Fibroblast of skin of right biceps (primary cell): Measurements from ENCODE around the gene RPS6KA3.
A peak's percentile ranks its signal among the peaks of the same experiment; 100 is the strongest.
"Not testable (repeated sequence)": the region's sequence is repeated elsewhere in the genome, so short reads cannot be mapped to it uniquely, and the experiment has no call there.

Source experiments
- DNase-seq: peaks from one replicate; pipeline ENCODE4 v3.0.0-alpha.2; 2013

RPS6KA3 gene

GRCh38 chrX:20141281-20142220, 125.2 kb downstream of the RPS6KA3 start, which contains the start of gene EIF1AX:
Gene EIF1AX (minus strand): TSS chrX:20141838. CDS start chrX:20141640, 198 bp downstream.
- DNase-seq, result peak; percentile 97

GRCh38 chrX:20140420-20140819, 126.3 kb downstream of the RPS6KA3 start:
- DNase-seq, result no peak

- peak; percentile 65 for DNase-seq
These were observed 126.7 kb downstream of the RPS6KA3 start for GRCh38 chrX:20139966-20140365.

- DNase-seq, result no peak
These were observed 130.8 kb downstream of the RPS6KA3 start for GRCh38 chrX:20135944-20136343.

GRCh38 chrX:20132666-20133065, 134.0 kb downstream of the RPS6KA3 start:
- DNase-seq, result no peak

- no peak for DNase-seq
These were observed 136.4 kb downstream of the RPS6KA3 start for GRCh38 chrX:20130357-20130756.

- no peak for DNase-seq
These were observed 137.2 kb downstream of the RPS6KA3 start for GRCh38 chrX:20129547-20129946.

GRCh38 chrX:20128670-20129069, 138.0 kb downstream of the RPS6KA3 start:
- DNase-seq, result no peak

- DNase-seq, result not testable (repeated sequence)
These were observed 139.3 kb downstream of the RPS6KA3 start for GRCh38 chrX:20127440-20127839.

GRCh38 chrX:20126833-20127232, 139.9 kb downstream of the RPS6KA3 start:
- DNase-seq, result not testable (repeated sequence)

GRCh38 chrX:20124964-20125363, 141.7 kb downstream of the RPS6KA3 start:
- DNase-seq, result no peak

GRCh38 chrX:20118065-20118824, 148.5 kb downstream of the RPS6KA3 start:
- no peak for DNase-seq

- DNase-seq, result peak; percentile 8
These were observed 150.0 kb downstream of the RPS6KA3 start, which contains the start of gene MAP7D2 for GRCh38 chrX:20116577-20117240. Gene MAP7D2 (minus strand): TSS chrX:20116907. CDS start chrX:20116879, 28 bp downstream.

- DNase-seq, result no peak
These were observed 150.6 kb downstream of the RPS6KA3 start for GRCh38 chrX:20116087-20116576.

- no peak for DNase-seq
These were observed 154.5 kb downstream of the RPS6KA3 start for GRCh38 chrX:20112022-20112774.

GRCh38 chrX:20111271-20111670, 155.4 kb downstream of the RPS6KA3 start:
- DNase-seq, result no peak

- no peak for DNase-seq
These were observed 164.7 kb downstream of the RPS6KA3 start for GRCh38 chrX:20101934-20102581.
